Measurements from ENCODE around the gene EHBP1. TPM values are rescaled to one million over a fixed set of nuclear protein-coding genes. Genes with fewer than 3 reads are reported as not detected.

The EHBP1 gene
- total RNA-seq, 1 donor from 2014 or later: 63.4 TPM

DNA sequence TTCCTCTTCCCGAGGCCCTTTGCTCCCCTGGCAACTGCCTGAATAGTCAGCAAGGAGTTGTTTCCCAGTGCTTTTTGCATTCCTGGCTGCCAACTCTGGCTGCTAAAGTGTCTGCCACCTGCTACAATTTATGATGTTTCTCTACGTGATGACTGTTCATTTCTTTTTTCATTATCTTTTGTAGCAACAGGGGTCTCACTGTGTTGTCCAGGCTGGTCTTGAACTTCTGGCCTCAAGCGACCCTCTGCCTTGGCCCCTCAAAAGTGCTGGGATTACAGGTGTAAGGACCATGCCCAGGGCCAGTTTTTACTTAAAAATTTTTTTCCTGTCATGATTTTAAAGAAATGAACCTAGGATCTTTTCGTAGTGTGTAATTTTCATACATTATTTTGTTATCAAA is 11.3 kb downstream of the EHBP1 start:
- no peaks in the 10 kb centered on the region for H3K9me3 Mint-ChIP-seq (ENCODE audit: unreplicated experiment)
- H3K36me3 Mint-ChIP-seq (ENCODE audit: unreplicated experiment): no peaks in the 10 kb centered on the region
- no peak overlapping the region for H3K4me3 Mint-ChIP-seq (ENCODE audit: unreplicated experiment)
- no peak overlapping the region for H3K27ac Mint-ChIP-seq (ENCODE audit: unreplicated experiment)
- TF ChIP-seq CTCF (IDR thresholded peaks at IDR 0.05; ENCODE audit: partially characterized antibody, unreplicated experiment): no peak
- no peak for DNase-seq
- no peaks in the 10 kb centered on the region for H3K4me1 Mint-ChIP-seq (ENCODE audit: low read depth, unreplicated experiment)
- no peaks in the 10 kb centered on the region for H3K27me3 Mint-ChIP-seq (ENCODE audit: unreplicated experiment)

DNA sequence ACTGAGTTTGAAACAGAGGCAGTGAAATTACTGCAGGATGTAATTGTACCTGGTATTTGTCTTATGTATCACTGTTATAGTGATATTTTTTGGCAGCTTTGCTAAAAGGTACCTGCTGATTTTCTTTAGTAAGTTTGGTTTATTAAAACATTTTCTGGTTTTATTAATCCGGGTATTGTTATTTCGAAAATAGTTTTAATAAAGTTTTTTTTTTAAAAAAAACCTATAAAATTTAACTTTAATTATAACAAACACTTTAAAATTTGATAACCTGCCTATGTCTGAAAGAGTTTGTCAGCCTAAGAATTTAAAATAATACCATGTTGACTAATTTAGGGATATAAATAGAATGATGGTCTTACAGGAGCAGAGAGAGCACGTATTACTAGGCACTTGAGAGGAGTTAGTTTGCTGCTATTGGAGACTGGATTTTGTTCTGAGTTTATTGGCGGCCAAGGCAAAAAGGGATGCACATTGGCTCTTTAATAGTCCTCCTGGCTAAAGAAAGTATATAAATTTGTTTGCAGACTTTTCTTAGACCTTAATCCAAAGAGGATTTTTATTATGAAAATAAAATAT is 12.1 kb downstream of the EHBP1 start:
- H3K4me1 Mint-ChIP-seq (ENCODE audit: low read depth, unreplicated experiment): no peaks in the 10 kb centered on the region
- DNase-seq: no peak
- peaks cover 1% of the 10 kb centered on the region for H3K36me3 Mint-ChIP-seq (ENCODE audit: unreplicated experiment)
- no peaks in the 10 kb centered on the region for H3K9me3 Mint-ChIP-seq (ENCODE audit: unreplicated experiment)
- no peaks in the 10 kb centered on the region for H3K27me3 Mint-ChIP-seq (ENCODE audit: unreplicated experiment)
- no peak overlapping the region for H3K4me3 Mint-ChIP-seq (ENCODE audit: unreplicated experiment)
- TF ChIP-seq CTCF (IDR thresholded peaks at IDR 0.05; ENCODE audit: partially characterized antibody, unreplicated experiment): no peak
- no peak overlapping the region for H3K27ac Mint-ChIP-seq (ENCODE audit: unreplicated experiment)

GRCh38 chr2:62718225-62718822 is 12.8 kb downstream of the EHBP1 start:
- H3K27ac Mint-ChIP-seq (ENCODE audit: unreplicated experiment): no peak overlapping the region

DNA sequence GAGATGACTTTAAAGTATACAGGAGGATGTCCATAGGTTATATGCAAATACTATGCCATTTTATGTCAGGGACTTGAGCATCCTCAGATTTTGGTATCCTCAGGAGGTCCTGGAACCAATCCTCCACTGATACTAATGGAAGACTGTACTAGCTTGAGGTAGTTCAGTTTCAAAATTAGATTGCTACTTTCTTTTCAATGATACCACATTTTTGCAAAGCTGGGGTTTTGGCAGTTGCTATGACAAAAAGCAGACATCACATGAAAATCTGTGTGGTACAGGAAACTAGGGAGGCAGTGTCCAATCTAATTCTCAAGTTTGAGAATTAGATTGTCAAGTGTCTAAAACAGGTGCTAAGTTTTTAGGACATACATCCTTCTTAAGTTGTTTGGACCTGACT is 14.2 kb downstream of the EHBP1 start:
- peaks cover 16% of the 10 kb centered on the region for H3K36me3 Mint-ChIP-seq (ENCODE audit: unreplicated experiment)
- no peaks in the 10 kb centered on the region for H3K9me3 Mint-ChIP-seq (ENCODE audit: unreplicated experiment)
- TF ChIP-seq CTCF (IDR thresholded peaks at IDR 0.05; ENCODE audit: partially characterized antibody, unreplicated experiment): no peak
- no peaks in the 10 kb centered on the region for H3K4me1 Mint-ChIP-seq (ENCODE audit: low read depth, unreplicated experiment)
- no peak overlapping the region for H3K4me3 Mint-ChIP-seq (ENCODE audit: unreplicated experiment)
- H3K27me3 Mint-ChIP-seq (ENCODE audit: unreplicated experiment): no peaks in the 10 kb centered on the region
- no peak for DNase-seq
- no peak overlapping the region for H3K27ac Mint-ChIP-seq (ENCODE audit: unreplicated experiment)

More at GRCh38 chr2:62718225-62718822, 12.8 kb downstream of the EHBP1 start:
- DNase-seq: no peak
- H3K27me3 Mint-ChIP-seq (ENCODE audit: unreplicated experiment): no peaks in the 10 kb centered on the region
- H3K4me3 Mint-ChIP-seq (ENCODE audit: unreplicated experiment): no peak overlapping the region
- peaks cover 9% of the 10 kb centered on the region for H3K36me3 Mint-ChIP-seq (ENCODE audit: unreplicated experiment)
- H3K4me1 Mint-ChIP-seq (ENCODE audit: low read depth, unreplicated experiment): no peaks in the 10 kb centered on the region
- no peak for TF ChIP-seq CTCF (IDR thresholded peaks at IDR 0.05; ENCODE audit: partially characterized antibody, unreplicated experiment)
- H3K9me3 Mint-ChIP-seq (ENCODE audit: unreplicated experiment): no peaks in the 10 kb centered on the region

DNA sequence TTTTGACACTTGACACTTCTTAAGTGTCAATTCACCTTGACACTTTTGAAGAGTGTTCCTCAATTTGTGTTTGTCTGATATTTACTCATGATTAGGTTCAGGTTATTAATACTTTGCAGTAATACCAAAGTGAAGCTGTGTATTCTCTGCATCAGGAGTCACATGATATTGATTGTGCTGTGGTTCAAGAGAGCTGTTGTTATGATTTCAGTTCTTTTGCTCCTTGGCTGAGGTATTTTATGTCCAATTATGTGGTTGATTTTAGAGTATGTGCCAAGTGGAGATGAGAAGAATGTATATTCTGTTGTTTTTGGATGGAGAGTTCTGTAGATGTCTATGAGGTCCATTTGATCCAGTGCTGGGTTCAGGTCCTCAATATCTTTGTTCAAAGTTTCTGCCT is 17.2 kb downstream of the EHBP1 start:
- Mint-ChIP-seq H3K9me3 (ENCODE audit: unreplicated experiment) (peaks cover 2% of the 10 kb centered on the region), H3K36me3 (ENCODE audit: unreplicated experiment) (peaks cover 16% of the 10 kb centered on the region), H3K4me1 (ENCODE audit: low read depth, unreplicated experiment) (no peaks in the 10 kb centered on the region)

More for the DNA sequence above, 17.2 kb downstream of the EHBP1 start:
- H3K27me3 Mint-ChIP-seq (ENCODE audit: unreplicated experiment): no peaks in the 10 kb centered on the region
- TF ChIP-seq CTCF (IDR thresholded peaks at IDR 0.05; ENCODE audit: partially characterized antibody, unreplicated experiment): no peak
- no peak overlapping the region for H3K4me3 Mint-ChIP-seq (ENCODE audit: unreplicated experiment)
- no peak for DNase-seq
- no peak overlapping the region for H3K27ac Mint-ChIP-seq (ENCODE audit: unreplicated experiment)

All from glutamatergic neuron (in vitro differentiated cells).